Astrocyte (in vitro differentiated cells and primary cell): ENCODE results near the gene TRAP1. TPM values are rescaled to one million over a fixed set of nuclear protein-coding genes. Genes with fewer than 3 reads are reported as not detected.

ENCODE experiments used
- DNase-seq: peaks from one replicate; pipeline ENCODE4 v3.0.0-alpha.2; 2010; ENCODE audit warnings: low read depth
- FAIRE-seq: peaks from 2 replicates; lab custom pipeline; 2011; peaks lifted over from hg19 to GRCh38; lab: Jason Lieb, UNC
- H2AFZ ChIP-seq: 2 replicates; pipeline ENCODE4 v1.6.0; 2012; ENCODE audit warnings: low read depth, low read length, inconsistent platforms
- H3K27ac ChIP-seq: 2 replicates; pipeline ENCODE4 v1.5.1; 2011; ENCODE audit warnings: low read depth, low read length, inconsistent platforms
- H3K27me3 ChIP-seq: 2 replicates; pipeline ENCODE4 v1.6.0; 2011; ENCODE audit warnings: low read length, inconsistent platforms; ENCODE audit not compliant: insufficient read depth
- H3K36me3 ChIP-seq: 2 replicates; pipeline ENCODE4 v1.5.1; 2011; ENCODE audit warnings: low read length, inconsistent platforms; ENCODE audit not compliant: insufficient read depth
- H3K4me1 ChIP-seq: 2 replicates; pipeline ENCODE4 v1.5.1; 2011; ENCODE audit warnings: low read length, inconsistent platforms; ENCODE audit not compliant: insufficient read depth
- H3K4me2 ChIP-seq: 2 replicates; pipeline ENCODE4 v1.6.0; 2012; ENCODE audit warnings: low read length, inconsistent platforms
- H3K4me3 ChIP-seq: 2 replicates; pipeline ENCODE4 v1.5.1; 2011; ENCODE audit warnings: low read depth, mild to moderate bottlenecking, low read length, inconsistent platforms; ENCODE audit not compliant: insufficient read depth
- H3K79me2 ChIP-seq: 2 replicates; pipeline ENCODE4 v1.6.0; 2012; ENCODE audit warnings: mild to moderate bottlenecking, low read length, inconsistent platforms; ENCODE audit not compliant: insufficient read depth
- H3K9ac ChIP-seq: 2 replicates; pipeline ENCODE4 v1.6.0; 2012; ENCODE audit warnings: mild to moderate bottlenecking, low read length, inconsistent platforms
- H3K9me3 ChIP-seq: 2 replicates; pipeline ENCODE4 v1.5.1; 2012; ENCODE audit warnings: low read depth, mild to moderate bottlenecking, low read length, inconsistent platforms; ENCODE audit not compliant: insufficient read depth
- H4K20me1 ChIP-seq: 2 replicates; pipeline ENCODE4 v1.6.0; 2012; ENCODE audit warnings: low read length, inconsistent platforms; ENCODE audit not compliant: insufficient read depth
- H3K27ac Mint-ChIP-seq: one replicate; pipeline ENCODE4 v1.8.0; 2021; ENCODE audit warnings: mild to moderate bottlenecking, mixed read lengths; ENCODE audit not compliant: unreplicated experiment
- H3K27me3 Mint-ChIP-seq: one replicate; pipeline ENCODE4 v1.8.0; 2021; ENCODE audit warnings: low read depth, mixed read lengths; ENCODE audit not compliant: unreplicated experiment
- H3K36me3 Mint-ChIP-seq: one replicate; pipeline ENCODE4 v1.8.0; 2021; ENCODE audit warnings: low read depth, mixed read lengths; ENCODE audit not compliant: unreplicated experiment
- H3K4me1 Mint-ChIP-seq: one replicate; pipeline ENCODE4 v1.8.0; 2021; ENCODE audit warnings: low read depth, mixed read lengths; ENCODE audit not compliant: unreplicated experiment
- H3K4me3 Mint-ChIP-seq: one replicate; pipeline ENCODE4 v1.8.0; 2021; ENCODE audit warnings: mild to moderate bottlenecking, moderate library complexity, mixed read lengths; ENCODE audit not compliant: unreplicated experiment
- H3K9me3 Mint-ChIP-seq: one replicate; pipeline ENCODE4 v1.8.0; 2021; ENCODE audit warnings: mild to moderate bottlenecking, mixed read lengths; ENCODE audit not compliant: unreplicated experiment
- CTCF ChIP-seq: IDR thresholded peaks from 2 replicates; pipeline ENCODE4 v1.5.1; 2011; ENCODE audit warnings: low read depth, mild to moderate bottlenecking, inconsistent platforms, low read length, moderate library complexity; ENCODE audit not compliant: insufficient read depth
- EZH2 ChIP-seq: IDR thresholded peaks from 2 replicates; pipeline ENCODE4 v1.6.1; 2012; ENCODE audit warnings: mild to moderate bottlenecking, low read length, inconsistent platforms; ENCODE audit not compliant: insufficient read depth
- total RNA-seq: library from RNA; stranded (reverse); gene quantifications from 2 replicates; pipeline ENCODE4 v1.2.1, GENCODE V29; 2021

Gene TRAP1
- total RNA-seq, 1 donor from 2014 or later, result 63.3 TPM

DNA sequence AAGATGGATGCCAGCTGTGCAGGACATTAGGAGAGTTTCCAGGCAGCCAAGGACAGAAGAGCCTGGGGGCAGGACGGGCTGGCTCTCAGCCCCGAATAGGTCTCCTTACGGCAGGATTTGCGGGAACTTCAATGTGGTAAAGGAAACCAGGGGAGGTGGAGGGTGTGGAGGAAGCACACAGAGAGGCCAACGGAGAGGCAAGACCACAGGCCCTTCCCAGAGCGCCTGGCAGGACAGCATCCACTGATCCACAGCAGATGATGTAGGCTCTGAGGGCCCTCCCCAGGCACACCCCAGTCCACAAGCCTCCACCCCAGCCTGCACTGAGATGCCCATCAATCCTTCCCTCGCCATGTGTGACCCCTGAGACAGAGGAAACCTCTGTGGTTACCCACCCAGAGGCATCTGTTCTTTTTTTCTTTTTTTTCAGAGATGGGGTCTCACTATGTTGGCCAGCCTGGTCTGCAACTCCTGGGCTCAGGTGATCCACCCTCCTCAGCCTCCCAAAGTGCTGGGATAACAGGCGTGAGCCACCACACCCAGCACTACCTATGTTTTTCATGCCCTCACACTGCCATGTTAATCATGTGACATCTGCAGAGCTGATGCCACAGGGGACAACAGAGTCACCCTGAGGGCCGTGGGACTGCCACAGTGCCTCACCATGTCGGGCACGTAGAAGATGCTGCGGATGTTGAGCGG is 43.5 kb downstream of the TRAP1 start:
- Histone ChIP-seq H3K4me2 (no peak overlapping the region), H2AFZ (no peak overlapping the region), H3K27me3 (no peaks in the 10 kb centered on the region), H3K9ac (no peak overlapping the region), H3K36me3 (peaks cover 5% of the 10 kb centered on the region), H3K4me1 (no peaks in the 10 kb centered on the region), H3K27ac (no peak overlapping the region), H3K79me2 (no peaks in the 10 kb centered on the region), H3K9me3 (peaks cover 3% of the 10 kb centered on the region), H4K20me1 (no peaks in the 10 kb centered on the region), H3K4me3 (no peak overlapping the region)
- no peak for FAIRE-seq
- H3K4me1 Mint-ChIP-seq, result no peaks in the 10 kb centered on the region
- peaks cover 2% of the 10 kb centered on the region for H3K9me3 Mint-ChIP-seq
- TF ChIP-seq EZH2 (no peak), CTCF (no peak)
- H3K4me3 Mint-ChIP-seq, result no peak overlapping the region
- no peak for DNase-seq
- no peak overlapping the region for H3K27ac Mint-ChIP-seq
- H3K36me3 Mint-ChIP-seq, result peaks cover 40% of the 10 kb centered on the region
- H3K27me3 Mint-ChIP-seq, result no peaks in the 10 kb centered on the region

DNA sequence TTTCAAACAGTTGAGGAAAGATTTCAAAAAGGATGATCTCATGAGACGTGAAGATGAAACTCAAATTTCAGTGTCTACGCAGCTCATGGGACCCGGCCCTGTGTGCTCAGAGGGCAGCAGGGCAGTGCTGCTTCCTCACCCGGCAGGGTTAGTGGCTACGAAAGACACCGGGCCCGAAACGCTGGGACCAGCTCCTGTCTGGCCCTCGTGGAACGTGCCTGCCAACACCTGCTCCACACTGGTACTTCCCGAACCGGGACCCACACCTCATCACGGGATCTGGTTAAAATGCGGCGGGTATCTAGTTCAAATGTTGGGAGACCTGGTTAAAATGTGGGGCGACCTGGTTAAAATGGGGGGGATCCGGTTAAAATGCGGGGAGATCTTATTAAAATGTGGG is 44.1 kb downstream of the TRAP1 start:
- Histone ChIP-seq H3K4me2 (no peak overlapping the region), H3K4me1 (no peaks in the 10 kb centered on the region), H3K27me3 (no peaks in the 10 kb centered on the region), H3K4me3 (no peak overlapping the region), H3K79me2 (no peaks in the 10 kb centered on the region), H4K20me1 (no peaks in the 10 kb centered on the region), H3K9me3 (peaks cover 9% of the 10 kb centered on the region), H2AFZ (no peak overlapping the region), H3K27ac (no peak overlapping the region), H3K9ac (no peak overlapping the region), H3K36me3 (peaks cover 2% of the 10 kb centered on the region)
- FAIRE-seq (no peak), DNase-seq (no peak)
- Mint-ChIP-seq H3K27ac (no peak overlapping the region), H3K4me1 (no peaks in the 10 kb centered on the region), H3K27me3 (no peaks in the 10 kb centered on the region), H3K36me3 (peaks cover 42% of the 10 kb centered on the region), H3K4me3 (no peak overlapping the region), H3K9me3 (peaks cover 2% of the 10 kb centered on the region)
- TF ChIP-seq EZH2, result no peak
- no peak for TF ChIP-seq CTCF

GRCh38 chr16:3672571-3673041 is 44.7 kb downstream of the TRAP1 start:
- H3K27me3 ChIP-seq, result no peaks in the 10 kb centered on the region
- no peak overlapping the region for H3K4me2 ChIP-seq
- DNase-seq (no peak), FAIRE-seq (no peak)
- peaks cover 2% of the 10 kb centered on the region for H3K9me3 Mint-ChIP-seq
- H3K27ac ChIP-seq, result no peak overlapping the region
- no peaks in the 10 kb centered on the region for H3K79me2 ChIP-seq
- no peak overlapping the region for H3K4me3 Mint-ChIP-seq
- H4K20me1 ChIP-seq, result no peaks in the 10 kb centered on the region
- TF ChIP-seq CTCF (no peak), EZH2 (no peak)
- peaks cover 9% of the 10 kb centered on the region for H3K9me3 ChIP-seq
- no peaks in the 10 kb centered on the region for H3K36me3 ChIP-seq
- peaks cover 40% of the 10 kb centered on the region for H3K36me3 Mint-ChIP-seq
- no peak overlapping the region for H3K4me3 ChIP-seq
- H3K27me3 Mint-ChIP-seq, result no peaks in the 10 kb centered on the region
- H3K4me1 ChIP-seq, result no peaks in the 10 kb centered on the region
- H3K27ac Mint-ChIP-seq, result no peak overlapping the region
- H3K4me1 Mint-ChIP-seq, result no peaks in the 10 kb centered on the region
- H2AFZ ChIP-seq, result no peak overlapping the region
- H3K9ac ChIP-seq, result no peak overlapping the region
